ENCODE results near the gene RBMS1.

GRCh38 chr2:160318218-160318617 is 175.4 kb downstream of the RBMS1 start:
- TF ChIP-seq CTCF (conservative IDR thresholded peaks at IDR 0.05; ENCODE audit: low read depth, low read length) (no peak), EZH2phosphoT487 (IDR thresholded peaks at IDR 0.05; ENCODE audit: borderline replicate concordance, low read length) (no peak)
